Gastrocnemius medialis (tissue), 4 donors: Measurements from ENCODE around the gene C1orf232. TPM values are rescaled to one million over a fixed set of nuclear protein-coding genes. Genes with fewer than 3 reads are reported as not detected.
A peak's percentile ranks its signal among the peaks of the same experiment; 100 is the strongest.

Experiments
- ATAC-seq, 2 donors: fragments of 150-250 bp; one replicate each; pipeline ENCODE4 v1.9.1; 2016
- DNase-seq, 2 donors: peaks; one replicate each; pipeline ENCODE4 v3.0.0-alpha.2; 2019
- H3K27ac ChIP-seq, 4 donors: fragments of 200-600 bp; sonication (generic); 1 replicate in 1 of 4; 2 replicates in 3 of 4; pipeline ENCODE4 v1.5.1; 2016 to 2018; ENCODE audit warnings: mild to moderate bottlenecking in 2 of 4, moderate library complexity in 1 of 4
- H3K27me3 ChIP-seq, 3 donors: fragments of 200-600 bp; sonication (generic) in 2 of 3; 1 replicate in 1 of 3; 2 replicates in 2 of 3; pipeline versions ENCODE4 v1.5.1 to v1.6.0; 2016 to 2019; ENCODE audit warnings: mild to moderate bottlenecking in 1 of 3, moderate library complexity in 1 of 3
- H3K36me3 ChIP-seq, 2 donors: fragments of 200-600 bp; sonication (generic) in 1 of 2; one replicate each; pipeline ENCODE4 v1.5.1; 2017 to 2018
- H3K4me1 ChIP-seq, 2 donors: fragments of 200-600 bp; sonication (generic) in 1 of 2; one replicate each; pipeline ENCODE4 v1.5.1; 2016 to 2017; ENCODE audit warnings: mild to moderate bottlenecking in 2 of 2
- H3K4me3 ChIP-seq, 4 donors: fragments of 200-600 bp; sonication (generic) in 3 of 4; 1 replicate in 1 of 4; 2 replicates in 3 of 4; pipeline ENCODE4 v1.5.1; 2016 to 2019; ENCODE audit warnings: mild to moderate bottlenecking in 2 of 4
- H3K9me3 ChIP-seq, 3 donors: fragments of 200-600 bp; sonication (generic) in 2 of 3; 1 replicate in 1 of 3; 2 replicates in 2 of 3; pipeline ENCODE4 v1.5.1; 2016 to 2019
- POLR2A ChIP-seq, 2 donors: fragments of 450-650 bp; IDR thresholded peaks; one replicate each; pipeline ENCODE4 v1.6.1; 2017; ENCODE audit warnings: antibody characterized with exemption in 2 of 2, mild to moderate bottlenecking in 2 of 2, moderate library complexity in 2 of 2
- in situ Hi-C, 4 donors: fragments of 200-750 bp; cut with MboI; loops; one replicate each; pipeline versions ENCODE4 v1.15.0 to v1.8.0; 2017; ENCODE audit warnings: low sequenced_read_pairs in 4 of 4
- intact Hi-C: fragments of 100-400 bp; cut with DNase I; formaldehyde crosslinking; loops from one replicate; pipeline ENCODE4 v1.15.1; 2023; ENCODE audit warnings: low total_unique reads
- total RNA-seq, 4 donors: library from RNA; depleted of rRNA; stranded (reverse); fragments of >200 nt; gene quantifications; one replicate each; pipeline versions ENCODE4 v1.1.0 to v1.2.3, GENCODE V29; 2016
- TF ChIP-seq, protein P1 (sequence below), 5 experiments: fragments of 450-650 bp in 3 of 5; fragments of 200-600 bp in 2 of 5; sonication (generic) in 2 of 5; IDR thresholded peaks in 4 of 5; conservative IDR thresholded peaks in 1 of 5; 1 replicate in 4 of 5; 2 replicates in 1 of 5; pipeline ENCODE4 v1.5.1; 2016 to 2019; ENCODE audit warnings: antibody characterized with exemption in 5 of 5, mild to moderate bottlenecking in 3 of 5, moderate library complexity in 3 of 5

Gene C1orf232
- total RNA-seq, 4 donors from 2014 or later, result not detected

DNA sequence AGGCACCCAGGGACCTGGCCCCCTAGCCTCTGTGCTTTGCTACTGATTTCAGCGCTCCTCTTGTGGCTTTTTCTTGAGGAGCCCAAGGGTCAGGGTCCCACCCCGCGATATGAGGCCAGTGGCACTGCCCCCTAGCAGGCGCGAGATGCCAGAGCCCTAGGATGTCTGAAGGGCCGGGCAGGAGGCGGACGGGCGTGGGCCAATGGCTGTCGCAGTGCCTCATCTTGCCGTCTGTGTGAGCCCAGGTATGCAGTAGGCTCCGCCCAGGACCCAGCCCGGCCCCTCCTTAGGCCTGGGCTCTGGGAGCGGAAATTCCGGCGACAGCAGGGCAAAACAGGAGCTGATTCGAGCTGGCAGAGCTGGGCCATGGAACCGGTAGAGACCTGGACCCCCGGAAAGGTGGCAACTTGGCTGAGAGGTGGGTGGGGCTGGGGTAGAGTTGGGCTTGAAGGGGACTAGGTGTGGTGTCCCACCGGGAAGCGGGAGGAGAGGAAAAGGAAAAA, 8.5 kb upstream of the C1orf232 start, which contains the start of gene CNKSR1:
Gene CNKSR1, plus strand, starts transcription at position 310 of the 503 bp plus-strand sequence. Its CDS starts 57 bp downstream, at position 367.
- intact Hi-C loops, result no loop called here
- H3K27me3 ChIP-seq, result no peaks in the 10 kb centered on the region
- TF ChIP-seq, protein P1, sequence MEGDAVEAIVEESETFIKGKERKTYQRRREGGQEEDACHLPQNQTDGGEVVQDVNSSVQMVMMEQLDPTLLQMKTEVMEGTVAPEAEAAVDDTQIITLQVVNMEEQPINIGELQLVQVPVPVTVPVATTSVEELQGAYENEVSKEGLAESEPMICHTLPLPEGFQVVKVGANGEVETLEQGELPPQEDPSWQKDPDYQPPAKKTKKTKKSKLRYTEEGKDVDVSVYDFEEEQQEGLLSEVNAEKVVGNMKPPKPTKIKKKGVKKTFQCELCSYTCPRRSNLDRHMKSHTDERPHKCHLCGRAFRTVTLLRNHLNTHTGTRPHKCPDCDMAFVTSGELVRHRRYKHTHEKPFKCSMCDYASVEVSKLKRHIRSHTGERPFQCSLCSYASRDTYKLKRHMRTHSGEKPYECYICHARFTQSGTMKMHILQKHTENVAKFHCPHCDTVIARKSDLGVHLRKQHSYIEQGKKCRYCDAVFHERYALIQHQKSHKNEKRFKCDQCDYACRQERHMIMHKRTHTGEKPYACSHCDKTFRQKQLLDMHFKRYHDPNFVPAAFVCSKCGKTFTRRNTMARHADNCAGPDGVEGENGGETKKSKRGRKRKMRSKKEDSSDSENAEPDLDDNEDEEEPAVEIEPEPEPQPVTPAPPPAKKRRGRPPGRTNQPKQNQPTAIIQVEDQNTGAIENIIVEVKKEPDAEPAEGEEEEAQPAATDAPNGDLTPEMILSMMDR (IDR thresholded peaks at IDR 0.05 in 4 of 5, conservative IDR thresholded peaks at IDR 0.05 in 1 of 5), result no peak
- TF ChIP-seq POLR2A (IDR thresholded peaks at IDR 0.05), result no peak
- H3K36me3 ChIP-seq, result no peaks in the 10 kb centered on the region
- H3K4me1 ChIP-seq, result peaks cover 15% of the 10 kb centered on the region in 2 donors
- H3K9me3 ChIP-seq, result no peaks in the 10 kb centered on the region
- no peak for DNase-seq
- no peak for ATAC-seq
- in situ Hi-C loops, result no loop called here
- H3K4me3 ChIP-seq, result no peak within 1 kb of the TSS
- H3K27ac ChIP-seq, result peak within 1 kb of the TSS in 3 of 4 donors; percentile 13 to 35 (median 34)

DNA sequence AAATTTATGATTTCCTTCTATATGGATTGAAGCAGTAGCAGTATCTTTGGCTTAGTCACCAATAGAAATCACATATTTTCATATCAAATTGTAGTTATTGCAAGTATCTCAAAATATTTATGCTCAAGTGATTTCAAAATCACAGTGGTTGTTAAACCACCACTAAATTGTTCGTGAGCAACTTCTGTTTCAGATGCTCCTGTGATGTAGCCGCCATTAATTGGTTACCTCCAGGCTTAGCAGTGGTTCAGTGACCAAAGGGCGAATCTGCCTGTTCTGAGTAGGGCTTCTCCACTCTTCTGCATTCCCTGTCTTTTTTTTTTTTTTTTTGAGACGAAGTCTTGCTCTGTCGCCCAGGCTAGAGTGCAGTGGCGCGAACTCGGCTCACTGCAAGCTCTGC, 6.6 kb upstream of the C1orf232 start:
- in situ Hi-C loops (no loop called here), intact Hi-C loops (no loop called here)
- no peak for TF ChIP-seq POLR2A (IDR thresholded peaks at IDR 0.05)
- TF ChIP-seq, protein P1 (IDR thresholded peaks at IDR 0.05 in 4 of 5, conservative IDR thresholded peaks at IDR 0.05 in 1 of 5), result no peak
- no peaks in the 10 kb centered on the region for H3K9me3 ChIP-seq
- ATAC-seq (no peak), DNase-seq (no peak)
- no peaks in the 10 kb centered on the region for H3K27me3 ChIP-seq
- no peak overlapping the region for H3K4me3 ChIP-seq
- H3K27ac ChIP-seq, result no peak overlapping the region
- peaks cover 0 to 3% of the 10 kb centered on the region in 2 donors for H3K36me3 ChIP-seq
- peaks cover 18 to 20% of the 10 kb centered on the region in 2 donors for H3K4me1 ChIP-seq

DNA sequence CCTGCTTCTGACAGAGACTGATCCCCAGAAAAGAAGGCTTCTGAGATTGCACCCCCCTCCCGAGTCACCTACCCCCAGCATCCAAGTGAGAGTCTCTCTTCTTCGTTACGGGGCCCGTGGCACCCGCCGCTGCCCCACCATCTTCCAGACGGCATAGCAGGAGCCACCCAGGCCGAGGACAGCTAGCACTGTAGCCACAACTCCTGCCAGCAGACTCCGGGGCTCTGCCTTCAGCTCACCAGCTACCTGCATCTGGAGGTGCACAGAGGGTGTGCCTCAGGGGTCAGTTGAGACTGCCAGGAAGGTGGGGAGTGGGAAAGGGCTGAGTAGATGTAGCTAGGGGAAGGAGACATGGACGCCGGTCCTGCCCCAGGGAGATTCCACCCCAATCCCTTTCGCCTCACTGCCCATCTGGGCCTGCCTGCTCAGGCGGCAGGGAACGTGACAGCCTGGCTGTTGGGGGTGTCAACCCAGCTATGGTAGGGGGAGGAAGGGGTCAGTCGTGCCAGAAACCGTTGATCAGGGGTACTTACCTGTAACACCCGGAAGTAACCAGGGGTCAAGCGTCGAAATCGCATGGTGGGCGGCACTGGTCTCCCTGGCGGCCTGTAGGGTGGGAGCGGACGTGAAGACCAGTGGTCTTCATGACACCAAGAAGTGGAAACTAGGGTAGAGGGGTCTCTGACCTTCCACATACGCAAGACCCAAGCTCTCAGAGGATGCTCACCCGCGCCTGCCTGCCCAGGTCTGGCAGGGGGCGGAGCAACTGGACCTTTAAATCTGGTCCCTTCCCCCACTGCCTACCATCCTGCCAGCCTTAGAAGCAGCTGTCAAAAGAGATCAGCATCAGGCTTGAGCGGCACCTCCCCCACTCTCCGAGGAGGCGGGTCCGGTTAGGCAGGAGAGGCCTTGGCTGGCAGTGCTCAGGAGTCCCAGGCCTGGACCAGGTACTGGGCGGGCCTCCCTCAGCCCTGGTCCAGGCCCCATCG, 2.6 kb upstream of the C1orf232 start, which contains the start of gene ZNF593OS:
Gene ZNF593OS, minus strand, starts transcription at position 749 of the 989 bp plus-strand sequence. Its CDS starts 171 bp downstream, at position 578.
- Histone ChIP-seq H3K27ac (peak within 1 kb of the TSS; percentile 88 to 97 (median 92)), H3K4me3 (peak within 1 kb of the TSS; percentile 73 to 99 (median 86)), H3K9me3 (no peaks in the 10 kb centered on the region), H3K36me3 (peaks cover 0 to 3% of the 10 kb centered on the region in 2 donors), H3K4me1 (peaks cover 20 to 26% of the 10 kb centered on the region in 2 donors), H3K27me3 (no peaks in the 10 kb centered on the region)
- in situ Hi-C loops (loop anchor here in 2 of 4 donors (5.0 to 25.0 kb wide), 3 partner anchors 56 to 284 kb away; partner anchors contain the start of genes PAQR7 (in 1 of the 2) and SLC30A2 (in 1 of the 2)), intact Hi-C loops (no loop called here)
- TF ChIP-seq POLR2A (IDR thresholded peaks at IDR 0.05), result peak in 1 of 2 donors; percentile 50
- TF ChIP-seq, protein P1 (IDR thresholded peaks at IDR 0.05 in 4 of 5, conservative IDR thresholded peaks at IDR 0.05 in 1 of 5), result no peak
- peak; percentile 27 to 85 for DNase-seq
- peak in 1 of 2 donors; percentile 50 for ATAC-seq

DNA sequence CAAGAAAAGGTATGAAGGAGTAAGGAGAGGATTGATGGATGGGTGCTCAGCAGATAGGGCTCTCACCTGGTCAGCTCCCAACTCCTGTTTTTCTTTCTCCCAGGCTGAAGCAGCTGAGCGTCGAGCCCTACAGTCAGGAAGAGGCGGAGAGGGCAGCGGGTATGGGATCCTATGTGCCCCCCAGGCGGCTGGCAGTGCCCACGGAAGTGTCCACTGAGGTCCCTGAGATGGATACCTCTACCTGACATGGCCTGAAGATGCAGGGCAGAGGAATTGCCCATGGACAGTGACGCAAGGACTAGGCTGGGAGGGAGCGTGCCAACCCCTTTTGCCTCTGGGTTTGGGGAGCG, 1.7 kb upstream of the C1orf232 start:
- peaks cover 0 to 3% of the 10 kb centered on the region in 2 donors for H3K36me3 ChIP-seq
- in situ Hi-C loops, result loop anchor here in 2 of 4 donors (5.0 to 25.0 kb wide), 3 partner anchors 57 to 283 kb away; partner anchors contain the start of genes PAQR7 (in 1 of the 2) and SLC30A2 (in 1 of the 2)
- H3K27ac ChIP-seq, result peak overlapping the region; percentile 88 to 97 (median 92)
- intact Hi-C loops, result no loop called here
- H3K27me3 ChIP-seq, result no peaks in the 10 kb centered on the region
- peak overlapping the region; percentile 73 to 99 (median 86) for H3K4me3 ChIP-seq
- ATAC-seq (peak; percentile 9), DNase-seq (no peak)
- peaks cover 20 to 26% of the 10 kb centered on the region in 2 donors for H3K4me1 ChIP-seq
- no peak for TF ChIP-seq POLR2A (IDR thresholded peaks at IDR 0.05)
- TF ChIP-seq, protein P1 (IDR thresholded peaks at IDR 0.05 in 4 of 5, conservative IDR thresholded peaks at IDR 0.05 in 1 of 5), result no peak
- no peaks in the 10 kb centered on the region for H3K9me3 ChIP-seq
